ENCODE results near the gene CCDC71.

DNA sequence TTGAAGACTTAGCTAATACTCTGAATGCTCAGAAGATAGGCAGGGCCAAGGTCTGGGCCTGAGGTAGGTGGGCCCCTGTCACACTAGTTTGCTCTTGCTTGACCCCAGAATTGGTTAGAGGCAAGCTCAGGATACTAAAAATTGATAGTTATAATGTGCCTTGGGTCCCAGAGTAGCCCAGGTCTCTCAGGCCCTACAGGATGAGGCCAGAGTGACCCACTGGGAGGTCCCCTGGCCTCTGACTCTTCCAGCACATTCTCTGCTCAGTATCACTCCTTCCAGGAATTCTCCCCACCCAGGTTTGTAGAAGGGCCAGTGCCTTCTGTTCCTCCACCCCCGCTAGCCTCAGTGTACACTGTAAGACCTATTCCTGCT lies 4.6 kb upstream of the CCDC71 start:
- TF ChIP-seq, protein P1, sequence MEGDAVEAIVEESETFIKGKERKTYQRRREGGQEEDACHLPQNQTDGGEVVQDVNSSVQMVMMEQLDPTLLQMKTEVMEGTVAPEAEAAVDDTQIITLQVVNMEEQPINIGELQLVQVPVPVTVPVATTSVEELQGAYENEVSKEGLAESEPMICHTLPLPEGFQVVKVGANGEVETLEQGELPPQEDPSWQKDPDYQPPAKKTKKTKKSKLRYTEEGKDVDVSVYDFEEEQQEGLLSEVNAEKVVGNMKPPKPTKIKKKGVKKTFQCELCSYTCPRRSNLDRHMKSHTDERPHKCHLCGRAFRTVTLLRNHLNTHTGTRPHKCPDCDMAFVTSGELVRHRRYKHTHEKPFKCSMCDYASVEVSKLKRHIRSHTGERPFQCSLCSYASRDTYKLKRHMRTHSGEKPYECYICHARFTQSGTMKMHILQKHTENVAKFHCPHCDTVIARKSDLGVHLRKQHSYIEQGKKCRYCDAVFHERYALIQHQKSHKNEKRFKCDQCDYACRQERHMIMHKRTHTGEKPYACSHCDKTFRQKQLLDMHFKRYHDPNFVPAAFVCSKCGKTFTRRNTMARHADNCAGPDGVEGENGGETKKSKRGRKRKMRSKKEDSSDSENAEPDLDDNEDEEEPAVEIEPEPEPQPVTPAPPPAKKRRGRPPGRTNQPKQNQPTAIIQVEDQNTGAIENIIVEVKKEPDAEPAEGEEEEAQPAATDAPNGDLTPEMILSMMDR (IDR thresholded peaks at IDR 0.05; ENCODE audit: borderline replicate concordance, extremely low read depth, low read length, poor library complexity, severe bottlenecking), result no peak
- no peak for TF ChIP-seq EZH2 (IDR thresholded peaks at IDR 0.05; ENCODE audit: borderline replicate concordance, low read depth, low read length, severe bottlenecking)
